HG03460 (cell line): ENCODE measurements around the gene RAB30.

ENCODE experiments used
- ATAC-seq: cut with Tn5 transposase; IDR thresholded peaks from one replicate; pipeline ENCODE4 v1.9.1; 2021; ENCODE audit not compliant: unreplicated experiment

Gene RAB30

GRCh38 chr11:83041126-83041525 is 30.6 kb downstream of the RAB30 start:
- no peak for ATAC-seq

GRCh38 chr11:83039566-83039965 is 32.1 kb downstream of the RAB30 start:
- ATAC-seq: no peak

DNA sequence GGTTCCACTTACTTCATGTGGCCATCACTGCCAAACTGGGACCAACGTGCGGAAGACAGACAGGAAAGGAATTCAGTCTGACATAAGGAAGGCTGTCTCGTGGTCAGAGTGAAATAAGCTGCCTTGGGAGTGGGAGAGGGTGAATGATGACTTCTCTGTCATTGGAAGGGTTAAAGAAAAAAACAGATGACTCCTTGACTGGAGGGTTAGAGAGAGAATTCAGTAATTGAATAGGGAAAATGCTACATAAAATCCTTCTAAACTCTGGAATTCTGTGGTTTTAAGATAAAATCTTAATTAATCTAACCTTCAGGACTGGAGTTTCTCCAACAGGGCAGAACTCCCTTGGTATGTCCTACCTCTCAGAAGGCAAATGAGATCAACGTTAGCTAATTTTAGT is 33.8 kb downstream of the RAB30 start:
- ATAC-seq: no peak

DNA sequence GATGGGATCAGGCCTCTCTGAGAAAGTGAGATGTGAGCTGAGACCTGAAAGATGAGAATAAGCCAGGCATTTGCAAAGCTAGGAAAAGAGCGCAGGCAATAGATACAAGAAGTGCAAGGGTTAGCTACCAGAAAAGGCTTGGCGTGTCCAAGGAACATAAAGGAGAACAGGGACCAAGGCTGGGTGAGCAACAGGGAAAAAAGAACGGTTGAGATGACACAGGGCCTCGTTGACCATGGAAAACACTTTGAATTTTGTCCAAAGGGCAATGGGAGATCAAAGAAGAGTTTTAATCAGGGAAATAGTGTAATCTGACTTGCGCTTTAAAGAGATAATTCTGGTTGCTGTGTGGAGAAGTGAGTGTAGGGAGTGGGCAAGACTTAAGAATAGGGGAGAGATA is 35.0 kb downstream of the RAB30 start:
- ATAC-seq: no peak

DNA sequence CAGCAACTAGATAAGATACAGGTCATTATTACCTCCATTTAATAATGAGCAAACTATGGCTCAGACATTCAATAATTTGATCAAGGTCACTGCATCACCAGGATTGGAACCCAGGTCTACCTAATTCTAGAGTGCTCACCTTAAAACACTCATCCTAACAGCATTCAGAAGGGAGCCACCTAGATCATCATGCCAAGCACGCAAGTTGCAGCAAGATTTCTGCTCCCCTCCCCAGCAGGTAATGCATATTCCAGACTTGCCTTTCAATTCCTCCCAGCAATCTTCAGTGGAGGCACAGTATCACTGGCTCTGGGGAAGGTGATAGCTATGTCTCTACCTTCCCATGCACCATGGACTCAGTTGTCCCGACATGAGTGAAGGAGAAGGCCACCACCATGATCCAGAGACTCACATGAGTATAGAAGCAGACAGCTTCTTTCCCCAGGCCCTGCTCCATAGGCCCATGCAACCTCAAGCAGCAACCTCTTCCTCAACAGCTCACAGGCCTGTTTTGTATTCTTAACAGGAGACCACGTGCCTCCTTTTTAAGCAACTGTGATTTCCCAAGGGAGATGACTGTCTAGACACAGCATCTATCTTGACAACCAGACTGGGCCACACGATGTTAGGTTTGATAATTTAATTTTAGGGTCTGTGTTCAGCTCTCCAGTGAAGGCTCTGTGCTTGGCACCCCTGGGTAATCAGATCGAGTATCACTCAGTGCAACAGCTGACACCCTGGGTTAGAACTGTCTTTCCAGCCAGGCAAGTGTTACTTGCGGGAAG is 36.4 kb downstream of the RAB30 start:
- peak; percentile 72 for ATAC-seq

DNA sequence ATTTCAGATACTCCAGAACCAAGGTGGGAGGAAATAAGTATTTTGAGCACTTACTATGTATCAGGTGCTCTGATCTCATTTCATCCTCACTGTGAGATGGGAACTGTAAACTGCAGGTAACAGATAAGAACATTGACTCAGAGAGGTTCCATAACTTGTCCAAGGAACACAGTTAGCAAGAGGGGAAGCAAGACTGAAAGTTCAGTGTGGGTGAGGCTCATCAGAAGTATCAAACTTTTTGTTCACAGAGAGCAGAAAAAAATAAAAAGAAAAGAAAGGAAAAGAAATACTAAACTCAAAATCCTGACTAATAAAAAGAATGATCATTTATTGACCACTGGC is 37.1 kb downstream of the RAB30 start:
- no peak for ATAC-seq

GRCh38 chr11:83033972-83034672 is 37.6 kb downstream of the RAB30 start:
- ATAC-seq: no peak

- no peak for ATAC-seq
Observed at GRCh38 chr11:83033371-83033770, 38.3 kb downstream of the RAB30 start.

GRCh38 chr11:83031127-83031526 is 40.6 kb downstream of the RAB30 start:
- ATAC-seq: no peak

GRCh38 chr11:83027794-83028193 is 43.9 kb downstream of the RAB30 start:
- no peak for ATAC-seq

DNA sequence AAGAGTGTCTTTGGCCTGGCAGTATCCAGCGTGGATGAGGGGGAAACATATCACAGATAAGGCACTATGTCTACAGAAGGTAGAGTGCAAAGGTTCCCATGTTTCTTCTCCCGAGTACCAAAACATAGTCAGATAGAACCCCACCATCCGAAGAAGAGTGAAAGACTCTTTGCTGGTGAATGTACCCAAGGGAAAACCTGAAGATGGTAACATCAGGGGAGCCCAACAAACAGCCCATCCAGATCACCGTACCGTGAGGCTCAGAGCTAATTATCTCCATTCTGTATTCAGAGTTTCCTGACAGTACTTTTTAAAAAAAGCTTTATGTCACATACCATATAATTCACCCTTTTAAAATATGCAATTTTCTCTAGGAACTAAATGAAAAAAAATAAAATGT is 44.4 kb downstream of the RAB30 start:
- ATAC-seq: no peak

DNA sequence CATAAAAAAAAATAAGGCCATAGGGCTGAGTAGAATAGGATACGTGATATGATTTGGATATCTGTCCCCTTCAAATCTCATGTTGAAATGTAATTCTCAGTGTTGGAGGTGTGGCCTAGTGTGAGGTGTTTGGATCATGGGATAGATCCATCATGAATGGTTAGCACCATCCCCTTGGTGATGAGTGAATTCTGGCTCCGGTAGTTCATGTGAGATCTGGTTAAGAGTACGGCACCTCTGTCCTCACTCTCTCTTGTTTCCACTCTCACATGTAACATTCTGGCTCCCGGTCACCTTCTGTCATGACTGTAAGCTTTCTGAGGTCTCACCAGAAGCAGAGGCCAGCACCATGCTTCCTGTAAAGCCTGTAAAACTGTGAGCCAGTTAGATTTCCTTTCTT is 45.5 kb downstream of the RAB30 start:
- no peak for ATAC-seq

GRCh38 chr11:83025267-83025704 is 46.4 kb downstream of the RAB30 start:
- no peak for ATAC-seq

GRCh38 chr11:83024270-83024854 is 47.3 kb downstream of the RAB30 start:
- ATAC-seq: no peak

DNA sequence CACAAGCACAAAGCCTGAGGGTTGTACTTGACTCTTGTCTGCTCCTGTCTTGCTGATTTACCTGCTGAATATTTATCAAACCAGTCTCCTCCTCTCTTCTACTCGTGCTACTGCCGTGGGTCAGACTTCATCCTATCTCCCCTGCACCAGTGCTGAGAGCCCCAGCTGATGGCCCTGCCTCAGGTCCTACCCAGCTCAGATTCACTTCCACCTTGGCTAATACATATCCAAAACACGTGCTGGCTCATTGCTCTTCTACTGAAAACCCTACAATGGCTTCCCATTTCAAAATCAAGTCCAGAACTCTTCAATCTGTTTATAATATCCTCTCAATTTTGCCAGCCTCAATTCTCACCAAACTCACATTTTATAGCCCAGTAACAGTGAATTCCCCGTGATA is 48.3 kb downstream of the RAB30 start:
- no peak for ATAC-seq

GRCh38 chr11:83021780-83022125 is 49.9 kb downstream of the RAB30 start:
- no peak for ATAC-seq

- ATAC-seq: no peak
Observed at GRCh38 chr11:83020942-83021779, 50.5 kb downstream of the RAB30 start.

- ATAC-seq: no peak
Observed at GRCh38 chr11:83019888-83020579, 51.7 kb downstream of the RAB30 start.

DNA sequence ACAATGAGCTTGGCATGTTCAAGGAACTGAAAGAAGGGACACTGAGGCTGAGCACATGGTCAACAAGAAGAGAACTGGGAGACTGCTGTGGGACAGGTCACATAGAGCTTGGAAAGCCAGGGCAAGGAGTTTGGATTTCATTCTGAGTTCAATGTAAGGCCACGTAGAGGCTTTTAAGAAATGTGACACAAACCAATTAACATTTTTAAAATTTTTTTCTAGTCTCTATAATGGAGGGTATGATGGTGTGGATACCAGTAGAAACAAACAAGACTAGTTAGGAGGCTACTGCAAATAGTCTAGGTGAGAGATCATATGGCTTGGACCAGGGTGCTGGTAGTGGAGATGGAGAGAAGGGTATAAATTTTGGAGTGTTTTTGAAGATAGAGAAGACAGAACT is 56.7 kb downstream of the RAB30 start:
- ATAC-seq: no peak

DNA sequence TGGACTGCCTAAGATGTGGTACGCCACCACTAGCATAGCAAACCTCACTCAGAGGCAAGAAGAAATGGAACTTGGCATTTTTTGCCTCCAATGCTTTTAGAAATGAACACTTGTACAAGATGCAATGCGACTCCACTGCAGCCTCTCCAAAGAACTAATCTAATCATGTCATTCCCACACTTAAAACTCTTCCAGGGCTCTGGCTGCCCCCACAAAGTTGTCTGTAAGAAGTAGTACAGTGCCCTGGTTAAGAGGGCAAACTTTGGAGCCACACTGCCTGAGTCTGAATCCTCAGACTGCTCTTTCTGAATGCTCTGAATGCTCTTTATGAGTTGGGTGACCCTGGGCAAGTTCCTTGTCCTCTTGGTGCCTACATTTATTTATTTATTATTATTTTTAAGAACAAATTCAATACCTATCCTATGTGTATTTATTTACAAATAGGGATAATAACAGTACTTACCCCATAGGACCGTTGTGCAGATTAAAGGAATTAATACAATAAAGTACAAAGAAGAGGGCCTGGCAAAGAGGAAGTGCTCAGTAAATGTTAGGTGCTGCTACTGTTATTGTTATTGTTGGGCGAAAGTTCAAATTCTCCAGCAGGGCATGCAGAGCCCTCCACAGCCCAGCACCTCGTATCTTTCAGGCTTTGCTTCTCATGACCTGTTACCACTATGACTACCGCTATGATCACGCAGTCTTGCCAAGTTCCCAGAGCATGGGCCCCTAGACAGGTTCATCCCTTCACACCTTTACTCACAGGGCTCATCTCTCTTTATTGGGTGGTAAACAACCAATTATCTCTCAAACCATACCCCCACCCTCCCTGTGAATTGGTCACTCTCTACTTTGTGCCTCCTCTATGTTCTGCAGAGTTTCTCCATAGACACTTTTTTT is 59.3 kb downstream of the RAB30 start:
- ATAC-seq: no peak
